Retinal pigment epithelial cell (primary cell): ENCODE data around the gene EZH1.
"Not testable (repeated sequence)": the region's sequence is repeated elsewhere in the genome, so short reads cannot be mapped to it uniquely, and the experiment has no call there.

ENCODE experiments used
- DNase-seq: peaks from one replicate; pipeline ENCODE4 v3.0.0-alpha.2; 2010; ENCODE audit warnings: low read depth
- H3K4me3 ChIP-seq: 2 replicates; pipeline ENCODE4 v1.5.1; 2011; ENCODE audit warnings: mild to moderate bottlenecking, low read length, control low read depth, moderate library complexity
- CTCF ChIP-seq: conservative IDR thresholded peaks from 2 replicates; pipeline ENCODE4 v1.5.1; 2011; ENCODE audit warnings: low read depth, low read length, control low read depth, inconsistent platforms

EZH1 gene

DNA sequence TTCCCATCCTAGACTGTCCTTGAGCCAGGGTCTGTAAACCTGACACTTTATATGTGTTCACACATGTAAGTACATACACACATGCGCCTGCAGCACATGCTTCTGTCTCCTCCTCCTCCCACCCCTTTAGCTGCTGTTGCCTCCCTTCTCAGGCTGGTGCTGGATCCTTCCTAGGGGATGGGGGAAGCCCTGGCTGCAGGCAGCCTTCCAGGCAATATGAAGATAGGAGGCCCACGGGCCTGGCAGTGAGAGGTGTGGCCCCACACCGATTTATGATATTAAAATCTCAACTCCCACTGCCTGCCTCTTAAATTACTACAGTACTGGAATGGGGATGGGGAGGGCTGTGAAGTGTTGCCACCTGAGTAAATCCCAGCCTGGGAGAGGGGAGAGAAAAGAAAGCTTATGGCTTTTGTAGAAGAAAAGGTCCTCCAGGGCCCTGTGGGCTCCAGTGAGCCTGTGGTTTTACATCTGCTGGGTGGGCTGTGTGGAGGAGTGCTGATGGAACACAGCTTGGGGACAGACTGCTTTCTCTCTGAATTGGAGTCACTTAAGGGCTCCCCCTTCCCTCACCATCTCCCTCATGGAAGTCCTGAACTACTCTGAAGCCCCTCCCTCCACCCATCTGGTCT is 34.6 kb upstream of the EZH1 start:
- TF ChIP-seq CTCF, result no peak
- DNase-seq, result no peak

DNA sequence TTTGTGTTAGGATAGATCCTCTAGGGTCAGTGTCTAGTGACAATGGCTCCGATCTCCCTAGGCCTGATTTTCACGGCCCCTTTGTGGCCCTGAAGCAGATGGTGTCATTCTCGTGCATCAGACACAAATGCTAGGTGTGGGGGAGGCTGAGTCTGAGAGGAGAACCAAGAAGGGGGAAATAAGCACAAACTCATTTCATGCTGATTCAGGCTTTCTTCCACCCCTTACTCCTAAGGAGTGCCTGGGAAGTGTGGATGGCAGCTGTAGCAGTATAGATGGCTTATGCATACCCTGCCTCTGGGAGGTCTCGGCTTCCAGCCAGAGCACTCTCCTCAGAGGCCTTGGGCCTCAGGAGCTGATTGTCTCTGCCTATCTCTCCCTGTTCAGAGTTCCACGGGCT is 33.7 kb upstream of the EZH1 start:
- no peak for DNase-seq
- TF ChIP-seq CTCF, result no peak
- H3K4me3 ChIP-seq, result no peak overlapping the region

More for the DNA sequence above, 34.6 kb upstream of the EZH1 start:
- no peak overlapping the region for H3K4me3 ChIP-seq

GRCh38 chr17:42775534-42776098 is 30.8 kb upstream of the EZH1 start:
- H3K4me3 ChIP-seq, result no peak overlapping the region
- DNase-seq, result no peak
- no peak for TF ChIP-seq CTCF

GRCh38 chr17:42774066-42774745 is 29.4 kb upstream of the EZH1 start:
- H3K4me3 ChIP-seq, result peak overlapping the region; percentile 98
- DNase-seq, result no peak
- no peak for TF ChIP-seq CTCF

- peak; percentile 26 for TF ChIP-seq CTCF
- H3K4me3 ChIP-seq, result peak within 1 kb of the TSS; percentile 98
- peak; percentile 55 for DNase-seq
These were observed 28.6 kb upstream of the EZH1 start, which contains the start of gene VPS25 for GRCh38 chr17:42773290-42774035. Gene VPS25, plus strand, starts transcription at chr17:42773449. Its CDS starts 27 bp downstream, at chr17:42773476.

GRCh38 chr17:42772945-42773289 is 28.1 kb upstream of the EZH1 start:
- no peak for DNase-seq
- peak overlapping the region; percentile 98 for H3K4me3 ChIP-seq
- no peak for TF ChIP-seq CTCF

GRCh38 chr17:42769964-42770363 is 25.1 kb upstream of the EZH1 start:
- DNase-seq, H3K4me3 ChIP-seq: not testable (repeated sequence)

- DNase-seq, H3K4me3 ChIP-seq: not testable (repeated sequence)
These were observed 23.2 kb upstream of the EZH1 start for GRCh38 chr17:42768006-42768405.
